ENCODE results near the gene REX1BD. TPM values are rescaled to one million over a fixed set of nuclear protein-coding genes. Genes with fewer than 3 reads are reported as not detected.
"Not testable (repeated sequence)": the region's sequence is repeated elsewhere in the genome, so short reads cannot be mapped to it uniquely, and the experiment has no call there.

REX1BD gene
- 10 to 100 TPM; 33.3 to 51.5 (median 41.9) TPM for polyA plus RNA-seq (ENCODE audit: insufficient read length in 3 of 3)
- long read RNA-seq, donor 1, transcript REX1BD-201 (5 exons, 839 nt), result major isoform, 29 of 79 reads
- long read RNA-seq, donor 1, transcript REX1BD-202 (5 exons, 702 nt), result minor isoform, 9 of 79 reads
- long read RNA-seq, donor 1, transcript REX1BD-205 (4 exons, 1,081 nt), result minor isoform, 13 of 79 reads
- long read RNA-seq, donor 1, transcript REX1BD-203 (1 exons, 2,465 nt), result minor isoform, 5 of 79 reads
- long read RNA-seq, donor 1, partial matches to known transcripts, result 23 of 79 reads
- long read RNA-seq, donor 1, other reads (novel, unspliced or antisense), result 0 of 79 reads
- long read RNA-seq, donor 2, transcript REX1BD-202 (5 exons, 702 nt), result minor isoform, 10 of 98 reads
- long read RNA-seq, donor 2, transcript REX1BD-201 (5 exons, 839 nt), result major isoform, 29 of 98 reads
- long read RNA-seq, donor 2, transcript REX1BD-205 (4 exons, 1,081 nt), result minor isoform, 9 of 98 reads
- long read RNA-seq, donor 2, transcript REX1BD-203 (1 exons, 2,465 nt), result minor isoform, 7 of 98 reads
- long read RNA-seq, donor 2, partial matches to known transcripts, result 36 of 98 reads
- long read RNA-seq, donor 2, other reads (novel, unspliced or antisense), result 0 of 98 reads
- long read RNA-seq, donor 3, transcript REX1BD-201 (5 exons, 839 nt), result major isoform, 26 of 83 reads
- long read RNA-seq, donor 3, transcript REX1BD-202 (5 exons, 702 nt), result minor isoform, 9 of 83 reads
- long read RNA-seq, donor 3, transcript REX1BD-205 (4 exons, 1,081 nt), result minor isoform, 11 of 83 reads
- long read RNA-seq, donor 3, partial matches to known transcripts, result 35 of 83 reads
- long read RNA-seq, donor 3, other reads (novel, unspliced or antisense), result 0 of 83 reads
- long read RNA-seq, donor 4, transcript REX1BD-203 (1 exons, 2,465 nt), result minor isoform, 12 of 129 reads
- long read RNA-seq, donor 4, transcript REX1BD-201 (5 exons, 839 nt), result major isoform, 31 of 129 reads
- long read RNA-seq, donor 4, transcript REX1BD-205 (4 exons, 1,081 nt), result minor isoform, 23 of 129 reads
- long read RNA-seq, donor 4, transcript REX1BD-202 (5 exons, 702 nt), result minor isoform, 15 of 129 reads
- long read RNA-seq, donor 4, partial matches to known transcripts, result 47 of 129 reads
- long read RNA-seq, donor 4, other reads (novel, unspliced or antisense), result 0 of 129 reads
- long read RNA-seq, donor 5, transcript REX1BD-201 (5 exons, 839 nt), result major isoform, 17 of 40 reads
- long read RNA-seq, donor 5, transcript REX1BD-202 (5 exons, 702 nt), result minor isoform, 7 of 40 reads
- long read RNA-seq, donor 5, partial matches to known transcripts, result 11 of 40 reads
- long read RNA-seq, donor 5, other reads (novel, unspliced or antisense), result 0 of 40 reads
- long read RNA-seq, donor 6, transcript REX1BD-202 (5 exons, 702 nt), result minor isoform, 8 of 54 reads
- long read RNA-seq, donor 6, transcript REX1BD-205 (4 exons, 1,081 nt), result minor isoform, 6 of 54 reads
- long read RNA-seq, donor 6, transcript REX1BD-201 (5 exons, 839 nt), result major isoform, 13 of 54 reads
- long read RNA-seq, donor 6, transcript REX1BD-203 (1 exons, 2,465 nt), result minor isoform, 8 of 54 reads
- long read RNA-seq, donor 6, partial matches to known transcripts, result 18 of 54 reads
- long read RNA-seq, donor 6, other reads (novel, unspliced or antisense), result 0 of 54 reads
- long read RNA-seq, donor 7, transcript REX1BD-203 (1 exons, 2,465 nt), result minor isoform, 6 of 77 reads
- long read RNA-seq, donor 7, transcript REX1BD-201 (5 exons, 839 nt), result major isoform, 30 of 77 reads
- long read RNA-seq, donor 7, transcript REX1BD-202 (5 exons, 702 nt), result minor isoform, 15 of 77 reads
- long read RNA-seq, donor 7, partial matches to known transcripts, result 21 of 77 reads
- long read RNA-seq, donor 7, other reads (novel, unspliced or antisense), result 0 of 77 reads
- long read RNA-seq, donor 8, transcript REX1BD-202 (5 exons, 702 nt), result minor isoform, 10 of 48 reads
- long read RNA-seq, donor 8, transcript REX1BD-201 (5 exons, 839 nt), result major isoform, 12 of 48 reads
- long read RNA-seq, donor 8, transcript REX1BD-205 (4 exons, 1,081 nt), result minor isoform, 6 of 48 reads
- long read RNA-seq, donor 8, partial matches to known transcripts, result 16 of 48 reads
- long read RNA-seq, donor 8, other reads (novel, unspliced or antisense), result 0 of 48 reads
- long read RNA-seq, donor 9, transcript REX1BD-203 (1 exons, 2,465 nt), result minor isoform, 7 of 151 reads
- long read RNA-seq, donor 9, transcript REX1BD-205 (4 exons, 1,081 nt), result minor isoform, 24 of 151 reads
- long read RNA-seq, donor 9, transcript REX1BD-201 (5 exons, 839 nt), result major isoform, 42 of 151 reads
- long read RNA-seq, donor 9, transcript REX1BD-202 (5 exons, 702 nt), result minor isoform, 16 of 151 reads
- long read RNA-seq, donor 9, partial matches to known transcripts, result 62 of 151 reads
- long read RNA-seq, donor 9, other reads (novel, unspliced or antisense), result 0 of 151 reads
- long read RNA-seq, donor 10, transcript REX1BD-201 (5 exons, 839 nt), result major isoform, 21 of 84 reads
- long read RNA-seq, donor 10, transcript REX1BD-202 (5 exons, 702 nt), result minor isoform, 10 of 84 reads
- long read RNA-seq, donor 10, transcript REX1BD-205 (4 exons, 1,081 nt), result minor isoform, 7 of 84 reads
- long read RNA-seq, donor 10, transcript REX1BD-203 (1 exons, 2,465 nt), result minor isoform, 15 of 84 reads
- long read RNA-seq, donor 10, partial matches to known transcripts, result 30 of 84 reads
- long read RNA-seq, donor 10, other reads (novel, unspliced or antisense), result 0 of 84 reads
- long read RNA-seq, donor 11, transcript REX1BD-202 (5 exons, 702 nt), result minor isoform, 8 of 61 reads
- long read RNA-seq, donor 11, transcript REX1BD-203 (1 exons, 2,465 nt), result minor isoform, 6 of 61 reads
- long read RNA-seq, donor 11, transcript REX1BD-201 (5 exons, 839 nt), result major isoform, 24 of 61 reads
- long read RNA-seq, donor 11, partial matches to known transcripts, result 19 of 61 reads
- long read RNA-seq, donor 11, other reads (novel, unspliced or antisense), result 0 of 61 reads
- long read RNA-seq, donor 12, transcript REX1BD-205 (4 exons, 1,081 nt), result minor isoform, 13 of 111 reads
- long read RNA-seq, donor 12, transcript REX1BD-203 (1 exons, 2,465 nt), result minor isoform, 19 of 111 reads
- long read RNA-seq, donor 12, transcript REX1BD-201 (5 exons, 839 nt), result major isoform, 25 of 111 reads
- long read RNA-seq, donor 12, transcript REX1BD-202 (5 exons, 702 nt), result minor isoform, 14 of 111 reads
- long read RNA-seq, donor 12, partial matches to known transcripts, result 39 of 111 reads
- long read RNA-seq, donor 12, other reads (novel, unspliced or antisense), result 0 of 111 reads
- long read RNA-seq, donor 13, transcript REX1BD-205 (4 exons, 1,081 nt), result minor isoform, 7 of 46 reads
- long read RNA-seq, donor 13, transcript REX1BD-203 (1 exons, 2,465 nt), result minor isoform, 10 of 46 reads
- long read RNA-seq, donor 13, transcript REX1BD-201 (5 exons, 839 nt), result major isoform, 17 of 46 reads
- long read RNA-seq, donor 13, partial matches to known transcripts, result 9 of 46 reads
- long read RNA-seq, donor 13, other reads (novel, unspliced or antisense), result 0 of 46 reads
- long read RNA-seq, donor 14, result 0 reads
- long read RNA-seq, donor 15, result 0 reads
- long read RNA-seq, donor 16, transcript REX1BD-201 (5 exons, 839 nt), result major isoform, 38 of 129 reads
- long read RNA-seq, donor 16, transcript REX1BD-202 (5 exons, 702 nt), result minor isoform, 13 of 129 reads
- long read RNA-seq, donor 16, transcript REX1BD-205 (4 exons, 1,081 nt), result minor isoform, 20 of 129 reads
- long read RNA-seq, donor 16, transcript REX1BD-203 (1 exons, 2,465 nt), result minor isoform, 10 of 129 reads
- long read RNA-seq, donor 16, partial matches to known transcripts, result 46 of 129 reads
- long read RNA-seq, donor 16, other reads (novel, unspliced or antisense), result 0 of 129 reads

DNA sequence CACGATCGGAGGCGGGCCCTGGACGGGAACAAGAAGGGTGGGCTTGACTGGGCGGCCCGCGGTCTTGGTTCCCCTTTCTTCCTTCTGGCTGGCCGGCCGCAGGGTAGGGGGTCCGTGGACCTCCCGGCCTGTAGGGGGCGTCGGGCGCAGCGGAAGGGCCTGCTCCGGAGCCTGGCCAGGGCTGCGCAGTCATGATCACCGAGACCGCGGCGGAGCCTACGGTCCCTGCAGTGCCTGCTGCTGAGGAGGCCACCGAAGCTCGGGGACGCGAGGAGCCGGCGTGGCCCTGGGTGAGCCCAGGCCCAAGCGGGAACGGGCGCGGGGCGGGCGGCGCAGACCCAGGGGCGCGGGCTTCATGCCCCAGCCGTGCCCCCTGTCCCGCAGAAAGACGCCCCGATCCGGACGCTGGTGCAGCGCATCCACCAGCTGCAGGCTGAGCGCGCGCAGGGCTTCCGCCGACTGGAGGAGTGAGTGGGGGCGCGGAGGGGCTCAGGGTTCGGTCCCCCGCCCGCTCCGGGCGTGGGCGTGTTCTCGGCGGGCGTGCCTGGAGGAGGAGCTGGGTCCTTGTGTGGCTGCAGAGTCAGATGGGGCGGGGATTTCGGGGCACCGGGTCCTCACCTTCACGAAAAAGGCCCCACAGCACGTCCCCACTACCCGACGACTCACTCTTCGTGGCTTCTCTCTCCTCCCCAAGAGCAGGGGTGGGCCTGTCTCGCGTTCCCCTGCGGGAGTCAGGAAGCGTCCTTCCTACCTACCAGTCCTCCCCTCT lies at the start of gene REX1BD:
Gene REX1BD, plus strand, starts transcription at position 188 of the 769 bp plus-strand sequence. Its CDS starts 4 bp downstream, at position 192.
- peak; percentile 86 for DNase-seq

DNA sequence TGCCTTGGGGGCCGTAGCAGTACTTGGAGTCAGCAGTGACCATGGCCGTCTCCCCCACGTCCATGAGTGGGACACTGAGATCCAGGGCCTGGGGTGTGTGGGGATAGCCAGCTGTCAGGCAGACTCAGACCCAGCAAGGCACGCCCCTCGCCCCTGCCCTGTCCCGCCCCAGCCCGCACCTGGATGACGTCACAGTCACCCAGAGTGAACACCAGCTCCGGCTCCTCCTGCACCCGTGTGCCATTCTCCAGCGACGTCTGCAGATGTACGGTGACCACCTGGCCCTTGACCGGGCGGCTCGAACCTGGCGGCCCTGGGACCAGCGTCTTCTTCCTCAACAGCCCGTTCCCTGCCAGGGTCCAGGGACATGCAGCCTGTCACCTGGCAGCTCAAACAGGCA lies 49.2 kb upstream of the REX1BD start:
- DNase-seq, result no peak

DNA sequence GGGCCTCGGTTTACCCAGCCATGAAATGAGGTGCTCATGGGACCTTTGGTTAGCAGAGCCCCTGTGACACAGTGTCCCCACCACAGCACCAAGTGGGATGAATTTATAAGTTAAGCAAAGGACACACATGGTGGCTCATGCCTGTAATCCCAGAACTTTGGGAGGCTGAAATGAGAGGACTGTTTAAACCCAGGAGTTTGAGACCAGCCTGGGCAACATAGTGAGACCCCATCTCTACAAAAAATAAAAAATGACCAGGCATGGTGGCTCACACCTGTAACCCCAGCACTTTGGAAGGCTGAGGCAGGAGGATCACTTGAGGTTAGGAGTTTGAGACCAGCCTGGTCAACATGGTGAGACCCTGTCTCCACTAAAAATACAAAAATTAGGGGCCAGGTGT lies 48.4 kb upstream of the REX1BD start:
- DNase-seq, result not testable (repeated sequence)

DNA sequence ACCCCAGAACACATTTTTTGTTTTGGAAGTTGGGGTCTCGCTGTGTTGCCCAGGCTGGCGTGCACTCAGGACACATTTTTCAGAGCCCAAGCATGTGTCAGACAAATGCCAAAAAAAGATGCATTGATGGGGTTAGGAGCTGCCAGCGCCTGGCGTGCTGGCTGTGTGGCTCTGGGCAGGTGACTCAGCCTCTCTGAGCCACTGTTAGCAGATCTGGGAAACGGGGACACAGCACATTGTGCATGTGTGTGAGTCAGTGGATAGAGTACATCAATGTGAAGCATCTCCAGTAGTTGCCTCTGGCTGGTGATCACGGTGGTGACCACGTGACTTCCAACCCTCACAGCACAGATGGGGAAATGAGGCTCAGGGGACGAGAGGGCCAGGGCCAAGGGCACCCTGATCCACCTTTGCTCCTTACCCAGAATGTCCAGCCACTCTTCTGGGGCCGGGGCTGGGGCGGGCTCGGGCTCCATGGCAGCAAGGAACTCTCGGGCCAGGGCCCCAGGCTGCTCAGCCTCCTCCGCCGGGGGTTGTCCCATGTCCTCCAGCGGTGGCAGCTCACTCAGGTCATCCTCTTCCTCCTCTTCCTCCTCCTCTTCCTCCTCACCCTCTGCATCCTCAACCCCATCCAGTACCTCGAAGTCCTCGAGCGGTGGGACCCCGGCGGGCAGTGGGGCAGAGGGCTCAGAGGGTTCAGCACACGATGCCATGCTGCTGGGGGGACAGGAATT lies 47.2 kb upstream of the REX1BD start:
- DNase-seq, result no peak

DNA sequence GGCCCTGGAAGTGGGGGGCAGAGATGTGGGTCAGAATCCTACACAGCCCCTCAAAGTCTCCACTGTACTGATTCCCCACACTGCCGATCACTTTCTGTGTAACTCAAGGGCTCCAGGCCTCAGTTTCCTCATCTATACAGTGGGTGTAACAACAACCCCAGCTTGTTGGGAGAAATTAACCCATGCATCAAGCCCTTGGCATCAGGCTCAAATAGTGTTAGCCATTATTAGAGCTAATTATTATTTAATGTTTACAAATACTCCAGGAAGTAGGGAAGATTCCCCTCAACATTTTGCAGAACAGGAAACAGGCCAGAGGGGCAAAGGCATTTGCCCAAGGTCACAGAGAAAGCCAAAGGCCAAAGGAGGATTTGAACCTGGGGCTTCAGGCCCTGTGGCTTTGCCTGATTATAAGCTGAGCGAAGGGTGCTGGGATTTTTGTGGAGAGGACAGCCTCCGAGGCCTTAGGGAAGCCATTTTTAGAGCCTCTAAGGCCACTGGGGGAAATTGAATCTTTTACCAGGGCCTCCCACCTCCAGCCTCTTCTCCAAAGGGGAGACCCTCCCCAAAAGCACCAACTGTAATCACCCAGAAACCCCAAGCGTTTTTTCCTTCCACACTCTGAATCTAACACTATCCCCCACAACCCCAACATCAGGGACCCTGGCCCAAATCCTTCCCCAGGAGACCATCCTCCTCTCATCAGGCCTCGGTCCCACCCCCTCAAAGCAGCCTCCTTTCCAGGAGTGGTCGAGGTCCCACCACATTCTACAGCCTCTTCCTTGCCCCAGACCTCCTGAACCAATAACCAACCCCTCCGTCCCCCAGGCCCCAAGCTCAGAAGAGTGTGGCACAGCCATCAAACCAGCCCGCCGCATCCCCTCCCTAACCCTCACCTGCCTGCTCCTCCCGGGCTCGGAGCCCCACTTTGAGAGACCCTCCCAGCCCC lies 46.3 kb upstream of the REX1BD start:
- no peak for DNase-seq

DNA sequence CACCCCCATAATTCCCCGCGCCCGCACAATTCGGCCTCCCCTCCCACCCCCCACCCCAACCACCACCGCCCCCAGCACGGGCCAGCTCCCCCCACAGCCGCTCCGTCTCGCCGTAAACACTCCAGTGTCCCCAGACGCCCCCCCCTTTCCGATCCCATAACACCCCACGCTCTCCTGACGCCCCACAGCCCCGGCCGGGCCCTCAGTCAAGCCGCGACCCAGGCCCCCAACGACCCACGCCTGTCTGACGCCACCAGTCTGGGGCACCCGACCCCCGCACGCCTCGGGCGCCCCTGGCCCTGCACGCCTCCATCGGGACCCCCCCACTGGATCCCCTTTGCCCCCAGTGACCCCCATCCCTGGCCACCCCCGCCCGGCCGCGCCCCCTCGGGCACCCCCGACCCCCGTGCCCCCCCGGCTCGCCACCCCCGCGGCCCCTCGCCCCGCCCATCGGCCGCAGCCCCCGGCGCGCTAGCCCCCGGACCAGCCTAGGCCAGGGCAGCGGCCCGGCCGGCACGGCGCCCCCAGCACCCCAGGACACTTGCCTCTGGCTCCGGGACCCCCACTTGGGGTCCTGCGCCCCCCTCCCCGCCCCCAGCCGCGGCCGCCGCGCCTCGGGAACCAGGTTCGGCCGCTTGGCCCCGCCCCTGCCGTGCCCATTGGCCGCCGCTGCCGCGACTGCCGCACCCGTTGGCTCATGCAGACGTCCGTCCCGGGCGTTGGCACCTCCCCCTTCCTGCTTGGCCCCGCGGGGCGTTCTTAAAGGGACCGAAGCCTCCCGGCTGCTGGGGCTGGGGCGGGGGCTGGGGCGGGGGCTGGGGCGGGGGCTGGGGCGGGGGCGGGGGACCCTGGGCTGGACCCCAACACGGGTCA lies 45.4 kb upstream of the REX1BD start, which contains the start of gene FKBP8:
Gene FKBP8, minus strand, starts transcription at position 633 of the 873 bp plus-strand sequence. CDS start 1,603 bp downstream, outside the sequence.
- DNase-seq, result peak; percentile 89

DNA sequence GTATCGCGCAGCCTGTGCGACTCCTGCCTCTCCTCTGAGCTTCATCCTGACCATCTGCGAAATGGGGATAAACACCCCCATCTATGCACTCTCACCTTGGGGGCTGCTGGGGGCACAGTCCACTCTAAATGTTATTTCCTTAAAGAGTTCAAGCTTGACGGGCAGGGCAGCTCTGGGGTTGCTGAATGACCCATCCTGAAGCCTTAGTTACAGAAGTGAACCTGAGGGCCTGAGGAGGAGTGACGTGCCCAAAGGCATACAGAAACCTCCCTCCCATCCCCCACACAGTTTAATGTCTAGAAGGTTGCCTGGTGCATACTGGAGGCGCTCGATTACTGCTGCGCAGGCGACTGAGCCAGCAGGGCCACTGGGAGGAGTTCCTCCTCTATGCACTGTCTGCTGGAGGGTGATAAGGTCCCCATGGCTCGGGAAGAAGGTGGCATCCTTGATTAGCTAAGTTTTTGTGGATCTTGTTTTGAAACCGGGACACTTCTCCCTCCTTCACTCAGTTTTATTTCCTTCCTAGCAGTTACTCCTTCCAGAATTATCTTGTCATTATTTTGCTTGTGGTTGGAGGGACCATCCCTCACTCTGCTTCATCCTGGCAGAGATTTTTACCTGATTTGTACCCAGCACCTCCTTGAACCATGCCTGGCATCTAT lies 44.7 kb upstream of the REX1BD start:
- DNase-seq, result no peak

DNA sequence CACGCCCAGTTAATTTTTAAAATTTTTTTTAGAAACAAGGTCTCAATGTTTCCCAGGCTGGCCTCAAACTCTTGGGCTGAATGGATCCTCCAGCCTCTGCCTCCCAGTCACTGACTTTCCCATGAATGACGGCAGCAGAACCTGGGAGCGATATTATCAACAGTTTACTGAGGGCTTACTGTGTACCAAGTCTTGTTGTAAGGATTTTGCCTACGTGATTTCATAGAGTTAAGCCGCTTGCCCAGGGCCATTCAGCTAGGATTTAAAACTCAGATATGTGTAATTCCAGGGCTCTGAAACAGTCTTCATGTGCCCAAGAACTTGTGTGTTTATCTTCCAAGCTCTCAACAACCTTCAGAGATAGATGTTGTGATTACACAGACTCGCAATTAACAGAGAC lies 37.0 kb upstream of the REX1BD start:
- DNase-seq, result no peak

DNA sequence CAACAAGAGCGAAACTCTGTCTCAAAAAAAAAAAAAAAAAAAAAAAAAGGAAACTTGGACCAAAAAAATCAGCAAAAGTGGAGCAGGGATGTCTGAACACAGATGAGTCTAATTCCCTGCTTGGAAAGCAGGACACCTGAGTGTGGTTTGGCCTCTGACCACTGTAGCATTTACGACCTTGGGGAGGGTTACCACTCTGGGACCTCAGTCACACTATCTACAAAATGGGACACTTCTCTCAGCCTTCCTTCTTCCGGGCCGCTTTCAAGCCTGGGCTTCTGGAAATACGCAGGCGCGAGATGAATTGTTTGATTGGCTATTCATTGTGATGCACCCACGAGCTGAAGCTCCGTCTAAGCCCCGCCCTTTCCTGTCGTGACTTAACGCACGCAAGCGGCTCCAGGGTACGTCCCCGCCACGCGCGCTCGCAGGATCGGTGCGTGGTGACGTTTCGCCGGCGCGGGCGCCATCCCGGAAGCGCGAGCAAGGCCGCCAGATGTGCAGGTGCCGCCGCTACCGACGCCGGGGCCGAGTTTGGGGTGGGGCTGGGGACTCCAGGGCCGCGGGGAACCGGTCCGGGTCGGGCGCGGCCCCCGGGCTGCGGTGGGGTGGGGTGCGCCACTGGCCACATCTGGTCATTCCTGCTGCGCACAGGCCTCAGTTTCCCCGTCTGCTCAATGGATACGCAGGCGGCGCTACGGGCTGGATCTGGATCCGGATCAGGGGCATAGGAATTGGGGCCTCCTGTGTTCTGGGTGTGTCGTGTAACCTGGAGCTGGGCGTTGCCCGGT lies 31.0 kb upstream of the REX1BD start, which contains the start of gene KXD1:
Gene KXD1, plus strand, starts transcription at position 460 of the 791 bp plus-strand sequence. CDS start 4,187 bp downstream, outside the sequence.
- DNase-seq, result peak; percentile 95

DNA sequence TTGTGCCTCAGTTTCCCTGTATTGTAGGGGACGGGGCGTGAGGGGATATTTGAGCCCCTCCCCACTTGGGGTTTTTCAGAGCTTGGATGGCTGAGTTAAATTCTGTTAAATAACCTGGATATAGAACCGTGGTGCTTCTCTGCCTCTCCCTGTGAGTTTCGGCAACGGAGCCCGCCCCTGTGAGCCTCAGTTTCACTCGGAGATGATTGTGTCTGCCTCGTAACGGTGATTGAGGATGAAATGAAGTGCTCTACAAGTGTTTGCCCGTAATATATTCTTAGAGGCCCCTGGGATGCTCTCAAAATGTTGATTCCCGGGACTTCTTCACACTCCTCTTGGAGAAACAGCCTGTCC lies 30.4 kb upstream of the REX1BD start:
- no peak for DNase-seq

DNA sequence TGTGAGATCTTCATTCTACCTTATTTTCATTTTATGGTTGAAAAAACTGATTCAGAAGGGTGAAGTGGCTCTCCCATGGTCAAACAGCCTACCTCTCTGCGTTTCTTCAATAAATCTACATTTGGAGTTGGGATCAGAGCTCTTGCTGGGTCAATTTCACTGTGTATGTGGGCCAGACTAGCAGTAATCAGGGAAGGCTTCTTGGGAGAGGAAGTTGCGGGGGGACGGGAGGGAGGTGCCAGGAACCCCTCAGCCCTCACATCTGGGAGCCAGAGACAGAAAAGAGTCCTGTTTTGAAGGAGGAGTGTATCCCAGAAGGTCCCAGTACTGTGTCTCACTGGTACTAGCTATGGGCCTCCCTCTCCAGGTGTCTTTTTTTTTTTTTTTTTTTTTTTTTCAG lies 30.0 kb upstream of the REX1BD start:
- DNase-seq, result no peak
